ENCODE results near the gene ZNF506.
A peak's percentile ranks its signal among the peaks of the same experiment; 100 is the strongest.
"Not testable (repeated sequence)": the region's sequence is repeated elsewhere in the genome, so short reads cannot be mapped to it uniquely, and the experiment has no call there.

Gene ZNF506

GRCh38 chr19:19777692-19778091, 43.9 kb downstream of the ZNF506 start:
- no peak for DNase-seq

GRCh38 chr19:19776206-19777008, 45.1 kb downstream of the ZNF506 start:
- DNase-seq: peak; percentile 90

- DNase-seq: no peak
Measured at GRCh38 chr19:19775891-19776205, 45.7 kb downstream of the ZNF506 start.

- no peak for DNase-seq
Measured at GRCh38 chr19:19774354-19775033, 47.1 kb downstream of the ZNF506 start.

GRCh38 chr19:19771963-19772362, 49.6 kb downstream of the ZNF506 start:
- not testable (repeated sequence) for DNase-seq

- not testable (repeated sequence) for DNase-seq
Measured at GRCh38 chr19:19769971-19770370, 51.6 kb downstream of the ZNF506 start.

GRCh38 chr19:19758164-19758563, 63.4 kb downstream of the ZNF506 start:
- DNase-seq: no peak

GRCh38 chr19:19752760-19753403, 68.7 kb downstream of the ZNF506 start:
- no peak for DNase-seq

GRCh38 chr19:19751846-19752245, 69.7 kb downstream of the ZNF506 start:
- DNase-seq: no peak

GRCh38 chr19:19750842-19751790, 70.4 kb downstream of the ZNF506 start:
- no peak for DNase-seq

- no peak for DNase-seq
Measured at GRCh38 chr19:19749908-19750841, 71.4 kb downstream of the ZNF506 start.

GRCh38 chr19:19749117-19749907, 72.2 kb downstream of the ZNF506 start:
- no peak for DNase-seq

- DNase-seq: no peak
Measured at GRCh38 chr19:19748249-19748938, 73.2 kb downstream of the ZNF506 start.

GRCh38 chr19:19747357-19748220, 74.0 kb downstream of the ZNF506 start:
- no peak for DNase-seq

GRCh38 chr19:19746286-19747213, 75.0 kb downstream of the ZNF506 start:
- DNase-seq: no peak

GRCh38 chr19:19745496-19746285, 75.9 kb downstream of the ZNF506 start:
- DNase-seq: no peak

- no peak for DNase-seq
Measured at GRCh38 chr19:19744641-19745040, 76.9 kb downstream of the ZNF506 start.

Data from effector CD4-positive, alpha-beta T cell (primary cell).